HG03139 (cell line): ENCODE measurements around the gene FAM181A.

Source experiments
- ATAC-seq: cut with Tn5 transposase; IDR thresholded peaks from one replicate; pipeline ENCODE4 v1.9.1; 2021; ENCODE audit not compliant: unreplicated experiment

The FAM181A gene

DNA sequence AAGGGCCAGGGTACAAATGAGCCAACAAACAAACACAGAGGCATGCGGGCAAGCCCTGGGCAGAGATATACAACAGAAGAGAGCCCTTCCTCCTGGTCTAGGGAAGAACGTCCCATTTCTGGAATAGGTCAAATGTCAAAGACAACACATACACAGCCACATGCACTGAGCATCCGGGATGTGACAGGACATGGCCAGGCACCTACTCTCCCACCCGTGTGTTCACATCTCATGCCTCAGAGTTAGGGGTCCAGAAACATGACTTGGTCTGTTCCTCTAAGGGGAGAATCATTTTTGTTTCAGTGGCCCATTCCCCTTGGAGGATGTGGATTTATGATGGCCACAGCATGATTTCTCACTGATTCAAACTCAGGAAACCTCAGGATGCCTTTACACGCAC is 50.0 kb downstream of the FAM181A start:
- no peak for ATAC-seq

DNA sequence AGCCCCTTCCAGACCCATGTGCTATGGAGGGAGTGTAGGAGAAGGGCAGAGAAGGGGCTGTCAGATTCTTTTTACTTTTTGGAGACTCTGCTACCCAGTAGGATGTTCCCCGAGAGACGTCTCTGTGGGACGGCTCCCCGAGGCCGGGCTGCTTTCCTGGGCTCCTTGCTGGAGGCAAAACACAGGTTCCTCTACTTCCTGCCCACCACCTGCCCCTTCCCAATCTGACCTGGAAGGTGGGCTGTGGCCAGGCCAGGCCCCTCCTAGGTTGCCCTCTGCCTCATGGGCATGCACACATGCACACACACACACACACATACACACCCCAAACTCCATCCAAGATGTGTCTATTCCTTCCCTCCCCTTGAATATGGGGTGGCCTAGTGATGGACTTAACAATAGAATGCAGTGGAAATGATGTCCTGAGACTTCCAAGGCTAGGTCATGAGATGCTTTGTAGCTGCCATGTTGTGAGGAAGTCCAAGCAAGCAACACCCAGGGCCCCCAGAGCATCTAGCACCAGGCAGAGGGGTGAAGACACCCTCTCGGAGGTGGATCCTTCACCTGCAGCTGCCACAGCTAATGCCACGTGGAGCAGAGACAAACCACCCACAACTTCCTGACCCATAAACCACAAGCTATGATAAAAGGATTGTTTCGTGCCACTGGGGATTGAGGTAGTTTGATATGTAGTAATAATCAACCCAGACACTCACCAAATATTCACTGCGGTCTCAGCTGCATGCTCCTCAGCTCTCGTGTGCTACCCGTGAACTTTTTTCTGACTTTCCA is 50.8 kb downstream of the FAM181A start:
- ATAC-seq = peak; percentile 59

DNA sequence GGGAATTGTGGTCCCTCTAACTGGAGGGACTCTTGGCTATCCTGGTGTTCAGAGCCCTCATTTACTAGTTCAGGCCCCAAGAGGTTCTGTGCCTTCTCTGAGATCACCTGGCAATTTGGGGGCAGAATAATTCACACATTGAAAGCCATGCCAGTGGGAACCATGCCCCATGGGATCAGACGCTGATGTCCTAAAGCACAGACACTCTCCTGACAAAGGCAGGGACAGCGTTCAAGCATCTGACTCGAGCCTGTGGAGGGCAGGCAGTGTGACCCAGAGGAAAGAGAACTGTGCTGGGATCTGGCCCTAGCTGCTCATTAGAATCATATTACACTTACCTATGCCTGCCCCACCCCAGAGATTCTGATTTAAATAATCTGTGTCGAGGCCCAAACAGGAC is 51.6 kb downstream of the FAM181A start:
- ATAC-seq = peak; percentile 3
